GF-D8 (cell line): ENCODE data around the gene ATP7B.
"Not testable (repeated sequence)": the region's sequence is repeated elsewhere in the genome, so short reads cannot be mapped to it uniquely, and the experiment has no call there.

Experiments used
- DNase-seq: peaks from one replicate; lab custom pipeline; 2025; lab: John Stamatoyannopoulos, UW

ATP7B gene

GRCh38 chr13:51922771-51923480, 88.3 kb downstream of the ATP7B start:
- DNase-seq = no peak

- DNase-seq = no peak
Observed at GRCh38 chr13:51921790-51922740, 89.2 kb downstream of the ATP7B start.

GRCh38 chr13:51920786-51921185, 90.5 kb downstream of the ATP7B start:
- no peak for DNase-seq

GRCh38 chr13:51920267-51920666, 91.0 kb downstream of the ATP7B start:
- DNase-seq = no peak

GRCh38 chr13:51919531-51919930, 91.7 kb downstream of the ATP7B start:
- DNase-seq = no peak

- no peak for DNase-seq
Observed at GRCh38 chr13:51916962-51917361, 94.3 kb downstream of the ATP7B start.

- no peak for DNase-seq
Observed at GRCh38 chr13:51916051-51916818, 95.0 kb downstream of the ATP7B start.

GRCh38 chr13:51914137-51914493, 97.1 kb downstream of the ATP7B start:
- DNase-seq = no peak

GRCh38 chr13:51913421-51914136, 97.7 kb downstream of the ATP7B start:
- DNase-seq = no peak

GRCh38 chr13:51912511-51913225, 98.6 kb downstream of the ATP7B start:
- peak; percentile 23 for DNase-seq

- no peak for DNase-seq
Observed at GRCh38 chr13:51912091-51912490, 99.2 kb downstream of the ATP7B start.

- DNase-seq = no peak
Observed at GRCh38 chr13:51910508-51910907, 100.7 kb downstream of the ATP7B start.

- DNase-seq = not testable (repeated sequence)
Observed at GRCh38 chr13:51909265-51909664, 102.0 kb downstream of the ATP7B start.

GRCh38 chr13:51907040-51907732, 104.1 kb downstream of the ATP7B start:
- peak; percentile 19 for DNase-seq

GRCh38 chr13:51906581-51906980, 104.7 kb downstream of the ATP7B start:
- no peak for DNase-seq

GRCh38 chr13:51905787-51906186, 105.5 kb downstream of the ATP7B start:
- no peak for DNase-seq

GRCh38 chr13:51902776-51903175, 108.5 kb downstream of the ATP7B start:
- DNase-seq = peak; percentile 12

- DNase-seq = no peak
Observed at GRCh38 chr13:51900471-51900870, 110.8 kb downstream of the ATP7B start.

GRCh38 chr13:51895906-51896888, 115.1 kb downstream of the ATP7B start:
- DNase-seq = no peak
